HCT116 (cell line): ENCODE measurements around the gene HNRNPL. TPM values are rescaled to one million over a fixed set of nuclear protein-coding genes. Genes with fewer than 3 reads are reported as not detected.

ENCODE experiments used
- ATAC-seq: fragments of 200-7000 bp; cut with Tn5 transposase; 2 replicates; pipeline ENCODE4 v1.9.1; 2020; ENCODE audit warnings: mild to moderate bottlenecking, moderate library complexity
- BruUV-seq: library from RNA; stranded (reverse); fragments of 400-500 nt; replicated peaks from 2 replicates; lab custom pipeline; 2021; lab: Mats Ljungman, UMichigan
- CTCF ChIA-PET: fragments of 300-600 bp; sonication (Branson Sonifier 250); formaldehyde crosslinking; loops from one replicate; lab custom pipeline; 2021; ENCODE audit warnings: antibody characterized with exemption; lab: Charles Lee
- POLR2A ChIA-PET: fragments of 300-600, 350-600 bp; sonication (Branson Sonifier 250); formaldehyde crosslinking; loops from one replicate; lab custom pipeline; 2021; ENCODE audit warnings: antibody characterized with exemption; lab: Charles Lee
- RAD21 ChIA-PET, 2 experiments: fragments of 300-600 bp; sonication (Branson Sonifier 250); formaldehyde crosslinking; loops; one replicate each; lab custom pipeline; 2023; ENCODE audit warnings: low total read pairs in 2 of 2; ENCODE audit not compliant: uncharacterized antibody in 2 of 2, unreplicated experiment in 2 of 2, low non-redundant PET in 1 of 2; lab: Charles Lee
- DNase-seq: peaks from one replicate; pipeline ENCODE4 v3.0.0-alpha.2; 2010; ENCODE audit warnings: low read depth, low spot score
- H2AFZ ChIP-seq: fragments of 200-600 bp; shearing (Covaris generic), sonication (generic); 2 replicates; pipeline ENCODE4 v1.6.1; 2017; ENCODE audit warnings: low read depth, mixed run types, mixed read lengths, antibody characterized with exemption, low read length; ENCODE audit not compliant: poor library complexity, severe bottlenecking
- H3K27ac ChIP-seq: 2 replicates; pipeline ENCODE4 v1.5.1; 2012; ENCODE audit warnings: low read depth, low read length
- H3K27me3 ChIP-seq: fragments of 200-600 bp; sonication (generic); 2 replicates; pipeline ENCODE4 v1.6.1; 2016; ENCODE audit warnings: mixed run types, low read length, mixed read lengths; ENCODE audit not compliant: insufficient read depth
- H3K36me3 ChIP-seq, 2 experiments: fragments of 200-500 bp in 1 of 2; fragments of 200-600 bp in 1 of 2; sonication (Bioruptor generic) in 1 of 2; sonication (generic) in 1 of 2; 2 replicates each; pipeline versions ENCODE4 v1.5.1 to v1.6.1; 2014 to 2016; ENCODE audit warnings: low read length in 2 of 2, inconsistent platforms in 1 of 2, mixed read lengths in 1 of 2, mixed run types in 1 of 2; ENCODE audit not compliant: insufficient read depth in 2 of 2, control insufficient read depth in 1 of 2
- H3K4me1 ChIP-seq, 2 experiments: fragments of 200-600 bp in 1 of 2; sonication (generic) in 1 of 2; 2 replicates each; pipeline versions ENCODE4 v1.5.1 to v1.6.1; 2012 to 2017; ENCODE audit warnings: low read length in 2 of 2, inconsistent platforms in 1 of 2, mild to moderate bottlenecking in 1 of 2, mixed read lengths in 1 of 2, mixed run types in 1 of 2, moderate library complexity in 1 of 2; ENCODE audit not compliant: insufficient read depth in 2 of 2, control insufficient read depth in 1 of 2
- H3K4me2 ChIP-seq: fragments of 200-600 bp; sonication (generic); 2 replicates; pipeline ENCODE4 v1.6.1; 2017; ENCODE audit warnings: mixed run types, low read length, mixed read lengths
- H3K4me3 ChIP-seq, 2 experiments: fragments of 200-600 bp in 1 of 2; sonication (generic) in 1 of 2; replicated peaks in 1 of 2; 2 replicates each; pipeline ENCODE4 v1.5.1; 2011 to 2016; ENCODE audit warnings: low read length in 2 of 2, control low read depth in 1 of 2, low read depth in 1 of 2, mild to moderate bottlenecking in 1 of 2, mixed read lengths in 1 of 2, mixed run types in 1 of 2
- H3K79me2 ChIP-seq: fragments of 200-600 bp; sonication (generic); 2 replicates; pipeline ENCODE4 v1.6.1; 2017; ENCODE audit warnings: mild to moderate bottlenecking, mixed run types, low read length, moderate library complexity, mixed read lengths; ENCODE audit not compliant: insufficient read depth
- H3K9ac ChIP-seq: fragments of 200-600 bp; sonication (generic); 2 replicates; pipeline ENCODE4 v1.6.1; 2016; ENCODE audit warnings: low read length, mixed read lengths
- H3K9me2 ChIP-seq: fragments of 200-600 bp; sonication (generic), shearing (Covaris generic); 2 replicates; pipeline ENCODE4 v1.6.1; 2017; ENCODE audit warnings: mixed run types, mild to moderate bottlenecking, moderate library complexity; ENCODE audit not compliant: insufficient read depth
- H3K9me3 ChIP-seq, 2 experiments: fragments of 200-500 bp in 1 of 2; fragments of 200-600 bp in 1 of 2; sonication (Bioruptor generic) in 1 of 2; sonication (generic) in 1 of 2; 2 replicates each; pipeline ENCODE4 v1.6.1; 2014 to 2017; ENCODE audit warnings: low read length in 2 of 2, mixed read lengths in 2 of 2, inconsistent platforms in 1 of 2, low read depth in 1 of 2, mild to moderate bottlenecking in 1 of 2, mixed run types in 1 of 2, moderate library complexity in 1 of 2; ENCODE audit not compliant: control insufficient read depth in 1 of 2, insufficient read depth in 1 of 2
- H4K20me1 ChIP-seq: fragments of 200-600 bp; sonication (generic), shearing (Covaris generic); 2 replicates; pipeline ENCODE4 v1.6.1; 2017; ENCODE audit warnings: mixed run types, mild to moderate bottlenecking, moderate library complexity; ENCODE audit not compliant: insufficient read depth
- ATF3 ChIP-seq: IDR thresholded peaks from 2 replicates; pipeline ENCODE4 v1.6.1; 2012
- CEBPB ChIP-seq: IDR thresholded peaks from 2 replicates; pipeline ENCODE4 v1.6.1; 2012; ENCODE audit warnings: low read depth
- EGR1 ChIP-seq: IDR thresholded peaks from 2 replicates; pipeline ENCODE4 v1.6.1; 2012; ENCODE audit warnings: low read depth
- ELF1 ChIP-seq: IDR thresholded peaks from 2 replicates; pipeline ENCODE4 v1.6.1; 2012; ENCODE audit warnings: low read depth, borderline replicate concordance
- EZH2 ChIP-seq: fragments of 200-600 bp; sonication (generic); IDR thresholded peaks from 2 replicates; pipeline ENCODE4 v1.6.1; 2017; ENCODE audit warnings: antibody characterized with exemption, mixed run types
- FOSL1 ChIP-seq: IDR thresholded peaks from 2 replicates; pipeline ENCODE4 v1.6.1; 2012; ENCODE audit warnings: low read depth
- JUND ChIP-seq: IDR thresholded peaks from 2 replicates; pipeline ENCODE4 v1.6.1; 2012
- RAD21 ChIP-seq: IDR thresholded peaks from 2 replicates; pipeline ENCODE4 v1.6.1; 2012; ENCODE audit warnings: low read depth, mild to moderate bottlenecking
- REST ChIP-seq: IDR thresholded peaks from 2 replicates; pipeline ENCODE4 v1.6.1; 2012; ENCODE audit warnings: low read depth
- SRF ChIP-seq: IDR thresholded peaks from 2 replicates; pipeline ENCODE4 v1.6.1; 2012; ENCODE audit warnings: low read depth
- TCF7L2 ChIP-seq: IDR thresholded peaks from 2 replicates; pipeline ENCODE4 v1.7.0; 2011; ENCODE audit warnings: borderline replicate concordance, inconsistent platforms; ENCODE audit not compliant: insufficient read depth, insufficient read length; ENCODE audit errors: extremely low read depth
- ZFX ChIP-seq: fragments of 450-650 bp; IDR thresholded peaks from 2 replicates; pipeline ENCODE4 v1.6.1; 2017
- intact Hi-C: fragments of 100-400 bp; cut with micrococcal nuclease; formaldehyde crosslinking; loops from 2 replicates; pipeline ENCODE4 v1.10.0; 2022
- total RNA-seq: library from RNA; stranded (reverse); gene quantifications from one replicate; pipeline ENCODE4 v1.2.1, GENCODE V29; 2021; ENCODE audit not compliant: unreplicated experiment
- TF ChIP-seq, protein P1 (sequence below), 3 experiments: fragments of 200-600 bp in 1 of 3; sonication (generic) in 1 of 3; IDR thresholded peaks in 2 of 3; conservative IDR thresholded peaks in 1 of 3; 2 replicates each; pipeline ENCODE4 v1.5.1; 2012 to 2017; ENCODE audit warnings: low read depth in 2 of 3, low read length in 2 of 3, antibody characterized with exemption in 1 of 3, borderline replicate concordance in 1 of 3, control low read depth in 1 of 3, mild to moderate bottlenecking in 1 of 3, mixed read lengths in 1 of 3, mixed run types in 1 of 3, moderate library complexity in 1 of 3; ENCODE audit not compliant: insufficient read depth in 1 of 3
- TF ChIP-seq, protein P2 (sequence below): IDR thresholded peaks from 2 replicates; pipeline ENCODE4 v1.6.1; 2011; ENCODE audit warnings: mild to moderate bottlenecking, low read length, moderate library complexity; ENCODE audit not compliant: insufficient replicate concordance; ENCODE audit errors: extremely low read depth

Gene HNRNPL
- total RNA-seq, 1 experiment from 2014 or later: 551 TPM

GRCh38 chr19:38800577-38801347 lies 49.0 kb downstream of the HNRNPL start:
- H3K4me3 ChIP-seq: no peak overlapping the region
- H3K9ac ChIP-seq: no peak overlapping the region
- peaks cover 0 to 8% of the 10 kb centered on the region in 2 experiments; a peak in 2 of 4 replicates for H3K4me1 ChIP-seq
- no peak for ATAC-seq
- no TSS peak for BruUV-seq
- ChIA-PET CTCF (no interaction called here), RAD21 (no interaction called here), POLR2A (interaction anchor here (2.5 kb wide), 1 partner anchor 22 kb away, joined by 13 read pairs; no protein-coding TSS in a partner anchor)
- H3K79me2 ChIP-seq: no peaks in the 10 kb centered on the region
- no peaks in the 10 kb centered on the region for H3K27me3 ChIP-seq
- H3K4me2 ChIP-seq: no peak overlapping the region
- H3K27ac ChIP-seq: no peak overlapping the region
- no peaks in the 10 kb centered on the region for H3K9me2 ChIP-seq
- no peak overlapping the region for H2AFZ ChIP-seq
- no peaks in the 10 kb centered on the region for H4K20me1 ChIP-seq
- no peak for TF ChIP-seq ZFX
- no peak for TF ChIP-seq ATF3
- TF ChIP-seq, protein P1, sequence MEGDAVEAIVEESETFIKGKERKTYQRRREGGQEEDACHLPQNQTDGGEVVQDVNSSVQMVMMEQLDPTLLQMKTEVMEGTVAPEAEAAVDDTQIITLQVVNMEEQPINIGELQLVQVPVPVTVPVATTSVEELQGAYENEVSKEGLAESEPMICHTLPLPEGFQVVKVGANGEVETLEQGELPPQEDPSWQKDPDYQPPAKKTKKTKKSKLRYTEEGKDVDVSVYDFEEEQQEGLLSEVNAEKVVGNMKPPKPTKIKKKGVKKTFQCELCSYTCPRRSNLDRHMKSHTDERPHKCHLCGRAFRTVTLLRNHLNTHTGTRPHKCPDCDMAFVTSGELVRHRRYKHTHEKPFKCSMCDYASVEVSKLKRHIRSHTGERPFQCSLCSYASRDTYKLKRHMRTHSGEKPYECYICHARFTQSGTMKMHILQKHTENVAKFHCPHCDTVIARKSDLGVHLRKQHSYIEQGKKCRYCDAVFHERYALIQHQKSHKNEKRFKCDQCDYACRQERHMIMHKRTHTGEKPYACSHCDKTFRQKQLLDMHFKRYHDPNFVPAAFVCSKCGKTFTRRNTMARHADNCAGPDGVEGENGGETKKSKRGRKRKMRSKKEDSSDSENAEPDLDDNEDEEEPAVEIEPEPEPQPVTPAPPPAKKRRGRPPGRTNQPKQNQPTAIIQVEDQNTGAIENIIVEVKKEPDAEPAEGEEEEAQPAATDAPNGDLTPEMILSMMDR (IDR thresholded peaks at IDR 0.05 in 2 of 3, conservative IDR thresholded peaks at IDR 0.05 in 1 of 3; ENCODE audit: borderline replicate concordance in 1 of 3, insufficient read depth in 1 of 3, low read depth in 2 of 3, low read length in 2 of 3): no peak
- no peak for TF ChIP-seq EZH2
- no peak for TF ChIP-seq TCF7L2
- TF ChIP-seq ELF1: no peak
- no peak for TF ChIP-seq RAD21
- TF ChIP-seq REST: no peak
- TF ChIP-seq JUND: no peak
- TF ChIP-seq, protein P2, sequence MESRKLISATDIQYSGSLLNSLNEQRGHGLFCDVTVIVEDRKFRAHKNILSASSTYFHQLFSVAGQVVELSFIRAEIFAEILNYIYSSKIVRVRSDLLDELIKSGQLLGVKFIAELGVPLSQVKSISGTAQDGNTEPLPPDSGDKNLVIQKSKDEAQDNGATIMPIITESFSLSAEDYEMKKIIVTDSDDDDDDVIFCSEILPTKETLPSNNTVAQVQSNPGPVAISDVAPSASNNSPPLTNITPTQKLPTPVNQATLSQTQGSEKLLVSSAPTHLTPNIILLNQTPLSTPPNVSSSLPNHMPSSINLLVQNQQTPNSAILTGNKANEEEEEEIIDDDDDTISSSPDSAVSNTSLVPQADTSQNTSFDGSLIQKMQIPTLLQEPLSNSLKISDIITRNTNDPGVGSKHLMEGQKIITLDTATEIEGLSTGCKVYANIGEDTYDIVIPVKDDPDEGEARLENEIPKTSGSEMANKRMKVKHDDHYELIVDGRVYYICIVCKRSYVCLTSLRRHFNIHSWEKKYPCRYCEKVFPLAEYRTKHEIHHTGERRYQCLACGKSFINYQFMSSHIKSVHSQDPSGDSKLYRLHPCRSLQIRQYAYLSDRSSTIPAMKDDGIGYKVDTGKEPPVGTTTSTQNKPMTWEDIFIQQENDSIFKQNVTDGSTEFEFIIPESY: no peak
- TF ChIP-seq CEBPB: no peak
- no peak for TF ChIP-seq FOSL1
- no peak for TF ChIP-seq EGR1
- no peak for TF ChIP-seq SRF
- TF ChIP-seq, all 23 proteins: peak for 0
- Histone ChIP-seq H3K9me3 (no peaks in the 10 kb centered on the region), H3K36me3 (no peaks in the 10 kb centered on the region)
- no peak for DNase-seq
- intact Hi-C loops: no loop called here
